Lower leg skin (tissue), 4 donors: ENCODE measurements around the gene EXOC5. TPM values are rescaled to one million over a fixed set of nuclear protein-coding genes. Genes with fewer than 3 reads are reported as not detected.

Experiments used
- DNase-seq, 2 donors: peaks; one replicate each; pipeline ENCODE4 v3.0.0-alpha.2; 2019; ENCODE audit warnings: low spot score in 2 of 2
- H3K4me3 ChIP-seq: fragments of 200-600 bp; sonication (generic); 2 replicates; pipeline ENCODE4 v1.5.1; 2017; ENCODE audit warnings: mild to moderate bottlenecking, low read depth; ENCODE audit not compliant: poor library complexity, severe bottlenecking
- CTCF ChIP-seq, 3 donors: fragments of 450-650 bp; IDR thresholded peaks; one replicate each; pipeline ENCODE4 v1.5.1; 2016; ENCODE audit warnings: antibody characterized with exemption in 3 of 3, mild to moderate bottlenecking in 3 of 3, moderate library complexity in 2 of 3
- POLR2A ChIP-seq, 2 donors: fragments of 450-650 bp; IDR thresholded peaks; one replicate each; pipeline ENCODE4 v1.6.1; 2016 to 2017; ENCODE audit warnings: antibody characterized with exemption in 2 of 2, mild to moderate bottlenecking in 1 of 2, moderate library complexity in 1 of 2
- WGBS, 2 donors: methylation state at CpG; one replicate each; pipeline ENCODE4 v1.1.5; 2018; 5-methylcytosine and 5-hydroxymethylcytosine counted together
- intact Hi-C: fragments of 100-400 bp; cut with DNase I; formaldehyde crosslinking; loops from one replicate; pipeline ENCODE4 v1.15.0; 2023; ENCODE audit warnings: low total_unique reads
- total RNA-seq, 4 donors: library from RNA; depleted of rRNA; stranded (reverse); fragments of >200 nt; gene quantifications; one replicate each; pipeline ENCODE4 v1.1.0, GENCODE V29; 2016

Gene EXOC5
- total RNA-seq, 4 donors from 2014 or later = 25.1 to 38.9 (median 33.7) TPM

- TF ChIP-seq CTCF (IDR thresholded peaks at IDR 0.05) (no peak), POLR2A (IDR thresholded peaks at IDR 0.05) (no peak)
- 46 to 73% methylated on average over 6 of the region's 6 CpGs for WGBS, 2 donors
- no peak for DNase-seq
- H3K4me3 ChIP-seq = no peak overlapping the region
- intact Hi-C loops = no loop called here
These were observed 68.8 kb downstream of the EXOC5 start for GRCh38 chr14:57199921-57200320.

GRCh38 chr14:57189070-57189469 is 79.6 kb downstream of the EXOC5 start:
- intact Hi-C loops = no loop called here
- no peak for TF ChIP-seq CTCF (IDR thresholded peaks at IDR 0.05)
- no peak for TF ChIP-seq POLR2A (IDR thresholded peaks at IDR 0.05)
- DNase-seq = no peak
- 47 to 52% methylated on average over 7 of the region's 7 CpGs for WGBS, 2 donors
- no peak overlapping the region for H3K4me3 ChIP-seq

GRCh38 chr14:57182760-57183503 is 85.8 kb downstream of the EXOC5 start:
- no peak for TF ChIP-seq CTCF (IDR thresholded peaks at IDR 0.05)
- TF ChIP-seq POLR2A (IDR thresholded peaks at IDR 0.05) = no peak
- 24 to 34% methylated on average over 5 of the region's 5 CpGs for WGBS, 2 donors
- intact Hi-C loops = no loop called here
- H3K4me3 ChIP-seq = no peak overlapping the region
- DNase-seq = no peak

- intact Hi-C loops = no loop called here
- 76 to 80% methylated on average over 4 of the region's 4 CpGs for WGBS, 2 donors
- TF ChIP-seq POLR2A (IDR thresholded peaks at IDR 0.05) (no peak), CTCF (IDR thresholded peaks at IDR 0.05) (no peak)
- DNase-seq = no peak
- no peak overlapping the region for H3K4me3 ChIP-seq
These were observed 89.4 kb downstream of the EXOC5 start for GRCh38 chr14:57179273-57179672.

- WGBS, 2 donors = 73 to 75% methylated on average over 4 of the region's 4 CpGs
- DNase-seq = no peak
- no peak overlapping the region for H3K4me3 ChIP-seq
- TF ChIP-seq POLR2A (IDR thresholded peaks at IDR 0.05) (no peak), CTCF (IDR thresholded peaks at IDR 0.05) (no peak)
- intact Hi-C loops = no loop called here
These were observed 94.2 kb downstream of the EXOC5 start for GRCh38 chr14:57174466-57174865.

- no peak overlapping the region for H3K4me3 ChIP-seq
- intact Hi-C loops = no loop called here
- DNase-seq = no peak
- no peak for TF ChIP-seq CTCF (IDR thresholded peaks at IDR 0.05)
- no peak for TF ChIP-seq POLR2A (IDR thresholded peaks at IDR 0.05)
- 51 to 54% methylated on average over 3 of the region's 3 CpGs for whole genome bisulfite sequencing, 2 donors
These were observed 96.8 kb downstream of the EXOC5 start for GRCh38 chr14:57171903-57172302.
